ENCODE results near the gene GMDS. TPM values are rescaled to one million over a fixed set of nuclear protein-coding genes. Genes with fewer than 3 reads are reported as not detected.

GMDS gene
- total RNA-seq, 1 donor from 2014 or later: 35.7 TPM

- DNase-seq (ENCODE audit: low spot score): no peak
- Mint-ChIP-seq H3K4me1 (ENCODE audit: low read depth) (no peaks in the 10 kb centered on the region), H3K9me3 (no peaks in the 10 kb centered on the region), H3K27ac (no peak overlapping the region), H3K36me3 (ENCODE audit: low read depth) (no peaks in the 10 kb centered on the region), H3K4me3 (ENCODE audit: low read depth) (no peak overlapping the region), H3K27me3 (ENCODE audit: low read depth) (peaks cover 2% of the 10 kb centered on the region)
- intact Hi-C loops (cut with micrococcal nuclease): no loop called here
Measured at GRCh38 chr6:1580585-1580984, 664.8 kb downstream of the GMDS start.

DNA sequence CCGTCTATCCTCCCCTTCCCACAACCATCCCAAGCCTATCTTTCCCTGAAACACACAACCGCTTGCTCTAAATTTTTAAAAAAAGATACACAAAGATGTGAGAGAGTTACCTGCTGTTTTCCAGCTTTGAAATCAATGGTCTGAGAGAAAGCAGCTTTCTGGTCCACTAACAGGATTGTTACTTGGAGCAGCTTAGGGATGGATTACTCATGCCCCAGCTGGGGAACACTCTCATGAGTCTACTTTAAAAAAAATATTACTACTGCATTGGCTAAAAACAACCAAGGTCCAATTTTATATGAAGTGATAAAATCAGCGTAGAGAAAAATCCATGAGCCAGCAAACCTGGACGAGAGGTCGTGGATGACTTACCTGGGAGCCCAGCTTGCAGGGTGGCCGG lies 665.3 kb downstream of the GMDS start:
- H3K36me3 Mint-ChIP-seq (ENCODE audit: low read depth): no peaks in the 10 kb centered on the region
- no peak overlapping the region for H3K27ac Mint-ChIP-seq
- H3K9me3 Mint-ChIP-seq: no peaks in the 10 kb centered on the region
- H3K4me3 Mint-ChIP-seq (ENCODE audit: low read depth): no peak overlapping the region
- H3K4me1 Mint-ChIP-seq (ENCODE audit: low read depth): no peaks in the 10 kb centered on the region
- DNase-seq (ENCODE audit: low spot score): no peak
- intact Hi-C loops (cut with micrococcal nuclease): no loop called here
- peaks cover 2% of the 10 kb centered on the region for H3K27me3 Mint-ChIP-seq (ENCODE audit: low read depth)

- intact Hi-C loops (cut with micrococcal nuclease): no loop called here
- Mint-ChIP-seq H3K36me3 (ENCODE audit: low read depth) (no peaks in the 10 kb centered on the region), H3K9me3 (no peaks in the 10 kb centered on the region), H3K4me1 (ENCODE audit: low read depth) (no peaks in the 10 kb centered on the region), H3K4me3 (ENCODE audit: low read depth) (no peak overlapping the region), H3K27ac (no peak overlapping the region), H3K27me3 (ENCODE audit: low read depth) (peaks cover 2% of the 10 kb centered on the region)
- no peak for DNase-seq (ENCODE audit: low spot score)
Measured at GRCh38 chr6:1579096-1579495, 666.3 kb downstream of the GMDS start.

GRCh38 chr6:1577896-1578745 lies 667.3 kb downstream of the GMDS start:
- H3K4me1 Mint-ChIP-seq (ENCODE audit: low read depth): no peaks in the 10 kb centered on the region
- no peak for DNase-seq (ENCODE audit: low spot score)
- H3K9me3 Mint-ChIP-seq: no peaks in the 10 kb centered on the region
- H3K4me3 Mint-ChIP-seq (ENCODE audit: low read depth): no peak overlapping the region
- H3K27ac Mint-ChIP-seq: no peak overlapping the region
- peaks cover under 1% of the 10 kb centered on the region for H3K27me3 Mint-ChIP-seq (ENCODE audit: low read depth)
- H3K36me3 Mint-ChIP-seq (ENCODE audit: low read depth): no peaks in the 10 kb centered on the region
- intact Hi-C loops (cut with micrococcal nuclease): no loop called here

DNA sequence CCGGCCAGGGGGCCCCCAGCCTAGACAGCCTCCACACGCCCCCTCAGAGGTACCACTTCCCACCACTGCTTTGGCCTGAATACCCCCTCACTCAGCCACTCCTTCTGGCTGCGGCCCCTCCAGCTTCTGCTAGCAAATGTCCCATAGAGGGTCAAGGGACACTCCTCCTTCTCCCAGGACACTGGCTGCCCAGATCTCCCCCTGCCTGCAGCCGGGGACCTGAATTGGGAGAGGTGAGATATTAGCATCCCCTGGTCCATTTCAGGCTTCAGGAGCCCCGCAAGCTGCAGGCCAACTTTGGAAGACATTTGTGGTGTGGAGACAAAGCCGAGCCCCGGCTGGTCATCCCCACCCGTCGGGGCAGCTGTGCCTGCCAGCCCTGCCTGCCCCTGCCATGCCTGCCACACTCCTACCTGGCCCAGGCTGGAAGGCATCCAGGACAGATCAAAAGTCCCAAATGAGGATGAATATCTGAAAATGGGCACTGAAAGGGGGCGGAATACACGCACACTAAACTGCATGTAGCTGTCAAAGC lies 668.2 kb downstream of the GMDS start:
- intact Hi-C loops (cut with micrococcal nuclease): no loop called here
- peaks cover 2% of the 10 kb centered on the region for H3K27me3 Mint-ChIP-seq (ENCODE audit: low read depth)
- no peak for DNase-seq (ENCODE audit: low spot score)
- H3K4me1 Mint-ChIP-seq (ENCODE audit: low read depth): no peaks in the 10 kb centered on the region
- H3K9me3 Mint-ChIP-seq: no peaks in the 10 kb centered on the region
- no peak overlapping the region for H3K4me3 Mint-ChIP-seq (ENCODE audit: low read depth)
- no peaks in the 10 kb centered on the region for H3K36me3 Mint-ChIP-seq (ENCODE audit: low read depth)
- no peak overlapping the region for H3K27ac Mint-ChIP-seq

DNA sequence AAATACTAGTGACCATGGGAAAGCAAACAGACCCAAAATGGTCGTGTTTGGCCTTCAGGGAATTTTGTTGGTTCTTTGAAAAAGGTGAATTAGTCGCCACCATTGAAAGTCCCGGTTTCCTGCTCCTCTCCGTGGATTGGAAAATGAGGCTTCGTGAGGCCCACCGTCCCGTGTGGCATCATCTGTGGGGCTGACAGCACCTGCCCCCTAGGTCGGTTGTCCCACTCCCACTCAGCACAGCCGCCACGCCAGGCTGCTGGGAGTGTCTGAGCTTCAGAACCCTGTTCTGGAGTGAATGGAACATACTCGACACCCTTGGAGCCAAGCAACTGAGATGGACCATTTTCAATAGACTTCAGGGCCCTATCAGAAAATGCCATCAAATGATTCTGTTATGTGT lies 668.7 kb downstream of the GMDS start:
- peaks cover 2% of the 10 kb centered on the region for H3K9me3 Mint-ChIP-seq
- intact Hi-C loops (cut with micrococcal nuclease): no loop called here

DNA sequence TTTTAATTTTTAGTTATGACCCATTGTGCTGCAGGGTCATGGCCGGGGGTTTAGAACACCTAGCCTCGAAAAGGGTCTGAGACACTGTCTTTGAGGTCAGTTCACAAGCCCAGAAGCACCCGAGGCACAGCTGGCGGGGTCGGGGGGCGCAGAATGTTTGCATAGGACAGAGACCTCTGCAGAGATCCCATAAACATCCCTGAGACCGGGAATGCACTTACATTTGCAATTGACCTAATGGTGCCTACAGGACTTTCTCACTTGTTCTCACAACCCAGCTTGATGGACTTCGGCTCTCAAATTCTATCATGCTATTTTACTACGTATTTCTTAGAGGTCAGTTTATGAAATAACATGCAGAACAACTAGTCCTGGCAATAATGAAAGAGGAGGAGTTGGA lies 669.2 kb downstream of the GMDS start:
- H3K27me3 Mint-ChIP-seq (ENCODE audit: low read depth): peaks cover 4% of the 10 kb centered on the region
- no peak overlapping the region for H3K27ac Mint-ChIP-seq
- H3K9me3 Mint-ChIP-seq: peaks cover 7% of the 10 kb centered on the region
- no peak for DNase-seq (ENCODE audit: low spot score)
- no peak overlapping the region for H3K4me3 Mint-ChIP-seq (ENCODE audit: low read depth)
- intact Hi-C loops (cut with micrococcal nuclease): no loop called here
- no peaks in the 10 kb centered on the region for H3K36me3 Mint-ChIP-seq (ENCODE audit: low read depth)
- H3K4me1 Mint-ChIP-seq (ENCODE audit: low read depth): no peaks in the 10 kb centered on the region

More for the DNA sequence above, 668.7 kb downstream of the GMDS start:
- Mint-ChIP-seq H3K4me3 (ENCODE audit: low read depth) (no peak overlapping the region), H3K4me1 (ENCODE audit: low read depth) (no peaks in the 10 kb centered on the region), H3K27ac (no peak overlapping the region), H3K27me3 (ENCODE audit: low read depth) (peaks cover 2% of the 10 kb centered on the region), H3K36me3 (ENCODE audit: low read depth) (no peaks in the 10 kb centered on the region)
- DNase-seq (ENCODE audit: low spot score): no peak

DNA sequence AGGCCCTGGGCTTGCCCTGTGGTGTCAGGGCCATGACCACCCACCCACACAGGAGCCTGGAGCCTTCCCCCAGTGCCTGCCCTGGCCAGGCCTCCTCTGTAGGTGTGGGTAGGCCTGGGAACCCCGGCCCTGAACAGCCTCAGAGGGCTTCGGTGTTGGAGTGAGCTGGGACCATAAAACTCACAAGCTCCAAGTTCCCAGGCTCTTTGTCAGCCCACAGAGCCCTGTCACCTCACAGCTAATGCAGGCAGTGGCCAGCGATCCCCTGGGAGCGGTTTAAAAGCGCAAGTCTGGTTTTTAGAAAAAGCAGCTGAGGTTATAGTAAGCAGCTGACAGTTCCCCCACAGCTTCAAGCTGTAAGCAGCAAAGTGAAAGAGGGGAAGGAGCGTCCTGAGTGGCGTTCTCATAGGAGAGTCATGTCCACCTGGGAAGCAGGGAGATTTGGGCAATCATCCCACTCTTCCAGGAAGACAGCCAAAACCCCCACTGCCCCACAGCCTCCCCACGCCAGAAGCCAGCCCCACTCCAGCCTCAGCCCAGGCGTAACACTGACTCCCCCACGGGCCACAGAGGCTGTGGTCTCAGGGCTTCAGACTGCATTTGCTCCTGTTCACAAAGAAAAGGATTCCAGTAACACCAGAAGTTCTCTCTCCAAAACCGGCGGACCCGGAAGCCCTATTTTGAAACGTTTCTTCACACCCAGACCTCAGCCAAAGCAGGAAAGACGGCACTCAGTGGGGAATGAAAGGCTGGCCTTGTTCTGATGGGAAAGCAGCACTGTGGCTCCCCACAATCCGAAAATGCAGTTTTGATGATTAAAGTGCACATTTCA lies 670.0 kb downstream of the GMDS start:
- intact Hi-C loops (cut with micrococcal nuclease): no loop called here
- peaks cover 15% of the 10 kb centered on the region for H3K9me3 Mint-ChIP-seq
- no peak overlapping the region for H3K27ac Mint-ChIP-seq
- no peak for DNase-seq (ENCODE audit: low spot score)
- no peaks in the 10 kb centered on the region for H3K4me1 Mint-ChIP-seq (ENCODE audit: low read depth)
- H3K4me3 Mint-ChIP-seq (ENCODE audit: low read depth): no peak overlapping the region
- H3K36me3 Mint-ChIP-seq (ENCODE audit: low read depth): peaks cover 4% of the 10 kb centered on the region
- peaks cover 7% of the 10 kb centered on the region for H3K27me3 Mint-ChIP-seq (ENCODE audit: low read depth)

- Mint-ChIP-seq H3K4me3 (ENCODE audit: low read depth) (no peak overlapping the region), H3K27me3 (ENCODE audit: low read depth) (peaks cover 7% of the 10 kb centered on the region), H3K27ac (no peak overlapping the region), H3K36me3 (ENCODE audit: low read depth) (peaks cover 4% of the 10 kb centered on the region), H3K4me1 (ENCODE audit: low read depth) (no peaks in the 10 kb centered on the region), H3K9me3 (peaks cover 20% of the 10 kb centered on the region)
- intact Hi-C loops (cut with micrococcal nuclease): no loop called here
- DNase-seq (ENCODE audit: low spot score): no peak
Measured at GRCh38 chr6:1574890-1575209, 670.6 kb downstream of the GMDS start.

DNA sequence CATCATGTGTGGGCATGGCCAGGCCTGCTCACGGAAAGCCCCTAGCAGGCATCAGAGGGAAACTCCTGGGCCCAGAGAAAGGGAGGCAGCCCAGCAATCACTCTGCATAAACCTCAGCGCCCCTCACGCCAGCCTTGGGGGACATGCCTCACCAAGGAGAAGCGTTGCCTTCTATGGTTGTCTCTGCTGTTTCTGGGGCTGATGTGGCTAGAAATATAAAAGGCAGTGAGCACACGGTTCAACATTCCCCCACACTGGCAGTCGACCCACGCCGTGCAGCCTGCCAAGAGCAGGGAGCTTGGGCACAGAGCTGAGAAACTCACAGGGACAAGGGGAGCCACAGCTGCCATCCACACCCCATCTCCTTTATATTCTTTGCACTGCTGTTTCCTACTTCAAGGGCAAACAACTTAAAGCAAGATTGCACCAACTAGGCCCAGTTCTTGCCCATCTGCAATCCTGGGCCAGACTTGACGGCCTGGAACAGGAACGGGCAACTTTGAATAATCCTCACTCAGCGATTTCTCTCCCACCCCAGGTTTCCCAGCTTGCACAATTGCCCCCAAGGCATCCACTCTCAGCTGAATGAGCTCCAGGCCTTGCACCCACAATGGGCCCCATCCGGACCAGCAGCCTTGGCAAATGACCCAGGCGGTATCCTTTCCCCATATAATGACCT lies 671.2 kb downstream of the GMDS start:
- Mint-ChIP-seq H3K4me1 (ENCODE audit: low read depth) (no peaks in the 10 kb centered on the region), H3K9me3 (peaks cover 20% of the 10 kb centered on the region), H3K27me3 (ENCODE audit: low read depth) (peaks cover 7% of the 10 kb centered on the region), H3K4me3 (ENCODE audit: low read depth) (no peak overlapping the region), H3K36me3 (ENCODE audit: low read depth) (peaks cover 4% of the 10 kb centered on the region), H3K27ac (no peak overlapping the region)
- no peak for DNase-seq (ENCODE audit: low spot score)
- intact Hi-C loops (cut with micrococcal nuclease): no loop called here

Measured in activated T-helper 2 cell treated with anti-CD3 and anti-CD28 coated beads, Interferon-gamma antibody, Interleukin-2, Interleukin-4, amounts not matched to agents 10 μg/mL and 5 μg/mL and 100 μg/mL, durations not matched to agents 14 hours and 24 hours and 36 hours (primary cell).